K562 (cell line): Measurements from ENCODE around the gene IL17RA. TPM values are rescaled to one million over a fixed set of nuclear protein-coding genes. Genes with fewer than 3 reads are reported as not detected.

Experiments used
- FOXK1 ChIP-seq: sonication (generic); formaldehyde crosslinking; IDR thresholded peaks from 2 replicates; pipeline ENCODE4 v1.8.0; 2022; ENCODE audit warnings: missing genetic modification reagents, mild to moderate bottlenecking, borderline replicate concordance
- HMGXB4 ChIP-seq: sonication (generic); formaldehyde crosslinking; IDR thresholded peaks from 2 replicates; pipeline ENCODE4 v1.8.1; 2023; ENCODE audit warnings: mild to moderate bottlenecking, missing genetic modification reagents
- HNRNPL ChIP-seq: fragments of 200-400 bp; formaldehyde crosslinking; IDR thresholded peaks from 2 replicates; pipeline ENCODE4 v1.6.1; 2017; ENCODE audit warnings: low read depth, mild to moderate bottlenecking, low read length
- PHB2 ChIP-seq: fragments of 450-650 bp; IDR thresholded peaks from 2 replicates; pipeline ENCODE4 v1.6.1; 2017; ENCODE audit warnings: low read depth
- POLR3A ChIP-seq: IDR thresholded peaks from 2 replicates; pipeline ENCODE4 v1.6.1; 2011; ENCODE audit warnings: borderline replicate concordance, mild to moderate bottlenecking, moderate library complexity; ENCODE audit not compliant: insufficient read length, insufficient read depth; ENCODE audit errors: extremely low read depth
- RBM22 ChIP-seq: fragments of 200-400 bp; formaldehyde crosslinking; IDR thresholded peaks from 2 replicates; pipeline ENCODE4 v1.6.1; 2018; ENCODE audit warnings: low read length, low read depth; ENCODE audit not compliant: poor library complexity, severe bottlenecking
- USF1 ChIP-seq: sonication (generic); formaldehyde crosslinking; IDR thresholded peaks from 2 replicates; pipeline ENCODE4 v1.9.0; 2022; ENCODE audit warnings: mild to moderate bottlenecking, missing genetic modification reagents
- ZNF76 ChIP-seq: fragments of 250-450 bp; sonication (Bioruptor Pico); IDR thresholded peaks from 2 replicates; pipeline ENCODE4 v1.4.0; 2020; ENCODE audit warnings: mild to moderate bottlenecking, moderate library complexity, borderline replicate concordance
- polyA plus RNA-seq, 8 experiments: library from polyadenylated mRNA; depleted of rRNA in 4 of 8; stranded (reverse) in 5 of 8; unstranded in 3 of 8; fragments of >200 nt; fragmentation: Nextera tagmentation in 2 of 8; fragmentation: Illumina TruSeq in 1 of 8; extraction: Ambion mirVana in 2 of 8; extraction: Trizol in 1 of 8; gene quantifications; 2 replicates each; pipeline versions ENCODE4 v1.2.1 to v1.2.3, GENCODE V29; 2011 to 2014; ENCODE audit warnings: inconsistent platforms in 1 of 8, missing spikeins in 1 of 8
- total RNA-seq, 7 experiments: library from RNA; depleted of rRNA in 6 of 7; stranded (reverse); fragments of >200 nt in 6 of 7; fragmentation: Illumina TruSeq in 2 of 7; extraction: Trizol in 2 of 7; gene quantifications; 2 replicates each; pipeline versions ENCODE4 v1.2.1 to v1.2.3, GENCODE V29; 2011 to 2021; ENCODE audit warnings: low replicate concordance in 1 of 7

IL17RA gene
- total and polyA plus RNA-seq, 9 of the 15 experiments (the other 6 are each of a cell fraction or from before 2014, with no cell fraction given), result 0.17 to 11.8 (median 3.7) TPM

GRCh38 chr22:17162731-17163130 lies 77.9 kb downstream of the IL17RA start (continued):
- TF ChIP-seq HMGXB4 (no peak), PHB2 (no peak), POLR3A (no peak), RBM22 (no peak), ZNF76 (no peak), HNRNPL (no peak), USF1 (CRISPR knock-in tag) (no peak), FOXK1 (CRISPR knock-in tag) (no peak)
